Natural killer cell (primary cell): ENCODE data around the gene USP34. TPM values are rescaled to one million over a fixed set of nuclear protein-coding genes. Genes with fewer than 3 reads are reported as not detected.
A peak's percentile ranks its signal among the peaks of the same experiment; 100 is the strongest.

Experiments
- ATAC-seq, 3 donors: fragments of 150-1000 bp in 2 of 3; fragments of 200-7000 bp in 1 of 3; cut with Tn5 transposase; 1 replicate in 1 of 3; 2 replicates in 2 of 3; pipeline ENCODE4 v1.10.0; 2021; ENCODE audit warnings: mild to moderate bottlenecking in 2 of 3, moderate library complexity in 2 of 3
- DNase-seq, 2 donors: peaks; one replicate each; pipeline versions ENCODE4 v3.0.0 to v3.0.0-alpha.2; 2013 to 2021; ENCODE audit warnings: mixed read lengths in 1 of 2
- H3K27ac ChIP-seq: one replicate; pipeline ENCODE4 v1.5.1; 2013; ENCODE audit warnings: mild to moderate bottlenecking, low read length
- H3K27me3 ChIP-seq: one replicate; pipeline ENCODE4 v1.6.1; 2013; ENCODE audit warnings: low read length; ENCODE audit not compliant: control insufficient read depth, insufficient read depth
- H3K36me3 ChIP-seq: one replicate; pipeline ENCODE4 v1.6.1; 2013; ENCODE audit warnings: low read length; ENCODE audit not compliant: control insufficient read depth, insufficient read depth
- H3K4me1 ChIP-seq: one replicate; pipeline ENCODE4 v1.6.1; 2013; ENCODE audit warnings: low read length; ENCODE audit not compliant: control insufficient read depth, insufficient read depth
- H3K4me3 ChIP-seq: one replicate; pipeline ENCODE4 v1.5.1; 2013; ENCODE audit warnings: low read length
- H3K9me3 ChIP-seq: one replicate; pipeline ENCODE4 v1.6.1; 2013; ENCODE audit warnings: low read length; ENCODE audit not compliant: control insufficient read depth, insufficient read depth
- H3K27ac Mint-ChIP-seq, 2 donors: one replicate each; pipeline ENCODE4 v1.8.0; 2022; ENCODE audit warnings: mild to moderate bottlenecking in 2 of 2, mixed read lengths in 2 of 2, moderate library complexity in 1 of 2
- H3K27me3 Mint-ChIP-seq, 2 donors: one replicate each; pipeline ENCODE4 v1.8.0; 2022; ENCODE audit warnings: low read depth in 2 of 2, mixed read lengths in 2 of 2
- H3K36me3 Mint-ChIP-seq: one replicate; pipeline ENCODE4 v1.8.0; 2022; ENCODE audit warnings: mixed read lengths
- H3K4me1 Mint-ChIP-seq, 2 donors: one replicate each; pipeline ENCODE4 v1.8.0; 2022; ENCODE audit warnings: mixed read lengths in 2 of 2
- H3K4me3 Mint-ChIP-seq: one replicate; pipeline ENCODE4 v1.8.0; 2022; ENCODE audit warnings: mild to moderate bottlenecking, moderate library complexity, mixed read lengths
- H3K9me3 Mint-ChIP-seq, 2 donors: one replicate each; pipeline ENCODE4 v1.8.0; 2022; ENCODE audit warnings: mixed read lengths in 2 of 2
- WGBS: methylation state at CpG from one replicate; pipeline ENCODE4 v1.1.7; 2013; ENCODE audit warnings: missing lambda C conversion rate; ENCODE audit not compliant: insufficient coverage; 5-methylcytosine and 5-hydroxymethylcytosine counted together
- intact Hi-C: fragments of 100-400 bp; cut with micrococcal nuclease; formaldehyde crosslinking; loops from one replicate; pipeline ENCODE4 v1.14.2; 2022
- total RNA-seq, 4 donors: library from RNA; stranded (reverse); fragments of 120-200 nt in 1 of 4; gene quantifications; one replicate each; pipeline versions ENCODE4 v1.2.3 to v1.2.4, GENCODE V29; 2013 to 2022
- TF ChIP-seq, protein P1 (sequence below): fragments of 200-600 bp; IDR thresholded peaks from one replicate; pipeline ENCODE4 v1.8.0; 2022; ENCODE audit warnings: antibody characterized with exemption

USP34 gene
- total RNA-seq, 3 donors from 2014 or later (not counting 1 experiment from before 2014, with no cell fraction given): 184 to 204 (median 199) TPM

DNA sequence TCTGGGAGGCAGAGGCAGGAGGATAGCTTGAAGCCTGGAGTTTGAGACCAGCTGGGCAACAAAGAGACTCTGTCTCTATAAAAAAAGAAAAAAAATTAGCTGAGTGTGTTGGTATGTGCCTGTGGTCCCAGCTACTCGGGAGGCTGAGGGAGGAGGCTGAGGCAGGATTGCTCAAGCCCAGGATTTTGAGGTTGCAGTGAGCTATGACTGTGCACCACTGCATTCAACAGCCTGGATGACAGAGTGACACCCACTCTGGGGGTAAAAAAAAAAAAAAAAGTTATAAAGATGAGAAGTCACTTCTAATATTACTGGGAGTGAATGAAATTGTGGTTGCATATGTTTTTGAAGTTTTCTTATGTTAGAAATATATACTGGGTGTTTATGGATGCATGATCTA lies 237.3 kb downstream of the USP34 start:
- H3K9me3 Mint-ChIP-seq: no peaks in the 10 kb centered on the region
- Histone ChIP-seq H3K9me3 (no peaks in the 10 kb centered on the region), H3K4me3 (no peak overlapping the region), H3K36me3 (peaks cover 26% of the 10 kb centered on the region), H3K4me1 (peaks cover 6% of the 10 kb centered on the region), H3K27me3 (no peaks in the 10 kb centered on the region), H3K27ac (no peak overlapping the region)
- H3K4me3 Mint-ChIP-seq: no peak overlapping the region
- H3K36me3 Mint-ChIP-seq: peaks cover 16% of the 10 kb centered on the region
- no peaks in the 10 kb centered on the region for H3K27me3 Mint-ChIP-seq
- H3K4me1 Mint-ChIP-seq: peaks cover 6 to 7% of the 10 kb centered on the region in 2 donors
- TF ChIP-seq, protein P1, sequence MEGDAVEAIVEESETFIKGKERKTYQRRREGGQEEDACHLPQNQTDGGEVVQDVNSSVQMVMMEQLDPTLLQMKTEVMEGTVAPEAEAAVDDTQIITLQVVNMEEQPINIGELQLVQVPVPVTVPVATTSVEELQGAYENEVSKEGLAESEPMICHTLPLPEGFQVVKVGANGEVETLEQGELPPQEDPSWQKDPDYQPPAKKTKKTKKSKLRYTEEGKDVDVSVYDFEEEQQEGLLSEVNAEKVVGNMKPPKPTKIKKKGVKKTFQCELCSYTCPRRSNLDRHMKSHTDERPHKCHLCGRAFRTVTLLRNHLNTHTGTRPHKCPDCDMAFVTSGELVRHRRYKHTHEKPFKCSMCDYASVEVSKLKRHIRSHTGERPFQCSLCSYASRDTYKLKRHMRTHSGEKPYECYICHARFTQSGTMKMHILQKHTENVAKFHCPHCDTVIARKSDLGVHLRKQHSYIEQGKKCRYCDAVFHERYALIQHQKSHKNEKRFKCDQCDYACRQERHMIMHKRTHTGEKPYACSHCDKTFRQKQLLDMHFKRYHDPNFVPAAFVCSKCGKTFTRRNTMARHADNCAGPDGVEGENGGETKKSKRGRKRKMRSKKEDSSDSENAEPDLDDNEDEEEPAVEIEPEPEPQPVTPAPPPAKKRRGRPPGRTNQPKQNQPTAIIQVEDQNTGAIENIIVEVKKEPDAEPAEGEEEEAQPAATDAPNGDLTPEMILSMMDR: no peak
- no peak for DNase-seq
- no peak for ATAC-seq
- intact Hi-C loops: no loop called here
- WGBS: 81% methylated on average over 1 of the region's 1 CpG
- peak overlapping the region; percentile 51 to 74 for H3K27ac Mint-ChIP-seq

DNA sequence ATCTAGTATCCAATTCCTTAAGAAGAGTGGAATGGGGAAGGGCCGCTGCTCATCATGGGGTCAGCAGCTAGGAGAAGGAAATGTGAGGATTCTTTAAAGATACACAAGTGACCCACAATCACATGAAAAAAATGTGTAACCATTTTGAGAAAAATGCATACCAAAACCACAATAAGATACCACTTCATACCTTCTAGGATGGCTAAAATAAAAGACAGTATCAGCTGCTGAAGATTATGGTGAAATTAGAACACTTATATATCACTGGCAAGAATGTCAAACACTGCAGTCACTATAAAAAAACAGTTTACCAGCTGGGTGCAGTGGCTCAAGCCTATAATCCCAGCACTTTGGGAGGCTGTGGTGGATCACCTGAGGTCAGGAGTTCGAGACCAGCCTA lies 241.0 kb downstream of the USP34 start:
- Histone ChIP-seq H3K4me1 (no peaks in the 10 kb centered on the region), H3K36me3 (peaks cover 51% of the 10 kb centered on the region), H3K27me3 (no peaks in the 10 kb centered on the region), H3K9me3 (no peaks in the 10 kb centered on the region), H3K27ac (no peak overlapping the region), H3K4me3 (no peak overlapping the region)
- ATAC-seq: no peak
- Mint-ChIP-seq H3K4me1 (no peaks in the 10 kb centered on the region), H3K4me3 (no peak overlapping the region), H3K27ac (no peak overlapping the region), H3K27me3 (no peaks in the 10 kb centered on the region), H3K36me3 (peaks cover 22% of the 10 kb centered on the region), H3K9me3 (no peaks in the 10 kb centered on the region)
- intact Hi-C loops: no loop called here
- TF ChIP-seq, protein P1: no peak
- no peak for DNase-seq
- WGBS: 88% methylated on average over 1 of the region's 2 CpGs

DNA sequence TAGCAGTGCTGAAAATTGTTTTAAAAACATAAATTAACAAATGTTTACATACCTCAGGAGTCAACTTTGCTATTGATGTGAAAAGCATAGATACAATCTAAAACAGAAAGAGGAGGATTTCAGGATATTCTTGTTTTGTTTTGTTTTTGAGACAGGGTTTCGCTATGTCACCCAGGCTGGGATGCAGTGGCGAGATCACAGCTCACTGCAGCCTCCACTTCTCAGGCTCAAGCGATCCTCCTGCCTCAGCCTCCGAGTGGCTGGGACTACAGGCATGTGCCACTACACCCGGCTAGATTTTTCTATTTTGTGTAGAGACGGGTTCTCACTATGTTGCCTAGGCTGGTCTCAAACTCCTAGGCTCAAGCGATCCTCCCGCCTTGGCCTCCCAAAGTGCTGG lies 248.3 kb downstream of the USP34 start:
- Histone ChIP-seq H3K9me3 (no peaks in the 10 kb centered on the region), H3K4me3 (no peak overlapping the region), H3K27ac (no peak overlapping the region), H3K4me1 (no peaks in the 10 kb centered on the region), H3K36me3 (peaks cover 70% of the 10 kb centered on the region), H3K27me3 (no peaks in the 10 kb centered on the region)
- intact Hi-C loops: no loop called here
- TF ChIP-seq, protein P1: no peak
- peaks cover 14% of the 10 kb centered on the region for H3K36me3 Mint-ChIP-seq
- no peaks in the 10 kb centered on the region for H3K27me3 Mint-ChIP-seq
- no peaks in the 10 kb centered on the region for H3K9me3 Mint-ChIP-seq
- ATAC-seq (no peak), DNase-seq (no peak)
- no peak overlapping the region for H3K27ac Mint-ChIP-seq
- no peak overlapping the region for H3K4me3 Mint-ChIP-seq
- no peaks in the 10 kb centered on the region for H3K4me1 Mint-ChIP-seq
- 97% methylated on average over 8 of the region's 8 CpGs for WGBS

DNA sequence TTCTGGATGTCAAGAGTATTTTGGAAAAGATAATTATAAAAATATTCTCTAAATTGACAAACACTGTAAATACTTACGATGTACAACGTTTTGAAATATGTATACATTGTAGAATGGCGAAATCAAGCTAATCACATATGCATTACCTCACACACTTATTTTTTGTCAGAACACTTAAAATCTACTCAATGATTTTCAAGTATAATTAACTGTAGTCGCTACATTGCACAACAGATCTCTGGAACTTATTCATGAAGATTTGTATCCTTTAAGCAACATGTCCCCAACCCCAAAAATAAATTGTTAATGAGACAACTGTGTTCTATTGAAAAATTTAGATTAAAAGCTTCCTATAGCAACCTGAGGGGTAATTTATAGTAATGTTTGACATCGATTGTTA lies 249.1 kb downstream of the USP34 start:
- Histone ChIP-seq H3K4me1 (no peaks in the 10 kb centered on the region), H3K27me3 (no peaks in the 10 kb centered on the region), H3K36me3 (peaks cover 67% of the 10 kb centered on the region), H3K27ac (no peak overlapping the region), H3K9me3 (no peaks in the 10 kb centered on the region), H3K4me3 (no peak overlapping the region)
- 100% methylated on average over 1 of the region's 5 CpGs for WGBS
- DNase-seq: no peak
- Mint-ChIP-seq H3K36me3 (peaks cover 14% of the 10 kb centered on the region), H3K27ac (no peak overlapping the region), H3K27me3 (no peaks in the 10 kb centered on the region), H3K4me1 (no peaks in the 10 kb centered on the region), H3K9me3 (no peaks in the 10 kb centered on the region), H3K4me3 (no peak overlapping the region)
- intact Hi-C loops: no loop called here
- no peak for ATAC-seq
- TF ChIP-seq, protein P1: no peak
